ENCODE data around the gene CEP57L1.

- TF ChIP-seq CTCF (IDR thresholded peaks at IDR 0.05) (no peak), POLR2A (IDR thresholded peaks at IDR 0.05) (no peak)
Measured at GRCh38 chr6:109075934-109076333, 19.4 kb upstream of the CEP57L1 start.
